Ovary (tissue), 3 donors: ENCODE data around the gene ELAC2.

Source experiments
- CTCF ChIP-seq, 3 donors: fragments of 450-650 bp in 2 of 3; fragments of 200-600 bp in 1 of 3; IDR thresholded peaks; one replicate each; pipeline versions ENCODE4 v1.5.1 to v1.8.0; 2016 to 2022; ENCODE audit warnings: antibody characterized with exemption in 3 of 3, mild to moderate bottlenecking in 1 of 3
- POLR2A ChIP-seq: fragments of 450-650 bp; IDR thresholded peaks from one replicate; pipeline ENCODE4 v1.6.1; 2017; ENCODE audit warnings: antibody characterized with exemption, mild to moderate bottlenecking, moderate library complexity
- donor health status: DM: no; HTN: no; CAD: no.

- TF ChIP-seq CTCF (IDR thresholded peaks at IDR 0.05) (no peak), POLR2A (no peak)
Measured at GRCh38 chr17:13014801-13015200, 3.0 kb downstream of the ELAC2 start.
